Neural cell (in vitro differentiated cells): ENCODE data around the gene PHLPP1.

Experiments used
- CTCF ChIP-seq: fragments of 450-650 bp; IDR thresholded peaks from 2 replicates; pipeline ENCODE4 v1.5.1; 2014; ENCODE audit warnings: antibody characterized with exemption, mild to moderate bottlenecking, moderate library complexity; ENCODE audit not compliant: poor library complexity, severe bottlenecking
- EP300 ChIP-seq: fragments of 450-650 bp; conservative IDR thresholded peaks from 2 replicates; pipeline ENCODE4 v1.6.1; 2014; ENCODE audit warnings: antibody characterized with exemption, mild to moderate bottlenecking, moderate library complexity; ENCODE audit not compliant: poor library complexity, severe bottlenecking
- REST ChIP-seq: IDR thresholded peaks from 2 replicates; pipeline ENCODE4 v1.6.1; 2012; ENCODE audit warnings: borderline replicate concordance

- TF ChIP-seq CTCF (no peak), REST (no peak), EP300 (no peak)
These were observed 135.4 kb downstream of the PHLPP1 start for GRCh38 chr18:62850619-62851306.
